Spinal cord (tissue), 10 donors: ENCODE measurements around the gene RPTOR. TPM values are rescaled to one million over a fixed set of nuclear protein-coding genes. Genes with fewer than 3 reads are reported as not detected.

Source experiments
- DNase-seq, 6 donors: peaks; one replicate each; pipeline versions ENCODE4 v3.0.0 to v3.0.0-alpha.2; 2013 to 2015; ENCODE audit warnings: low spot score in 6 of 6, low read depth in 4 of 6
- H3K27ac ChIP-seq: one replicate; pipeline ENCODE4 v1.5.1; 2013; ENCODE audit warnings: low read depth, low read length, control low read depth
- H3K27me3 ChIP-seq: one replicate; pipeline ENCODE4 v1.6.1; 2013; ENCODE audit warnings: low read length; ENCODE audit not compliant: control insufficient read depth, insufficient read depth
- H3K36me3 ChIP-seq: one replicate; pipeline ENCODE4 v1.6.1; 2013; ENCODE audit warnings: low read length; ENCODE audit not compliant: control insufficient read depth, insufficient read depth
- H3K4me1 ChIP-seq: one replicate; pipeline ENCODE4 v1.6.1; 2013; ENCODE audit warnings: low read length; ENCODE audit not compliant: control insufficient read depth, insufficient read depth
- H3K4me3 ChIP-seq: one replicate; pipeline ENCODE4 v1.5.1; 2013; ENCODE audit warnings: low read depth, low read length, control low read depth
- H3K9me3 ChIP-seq: one replicate; pipeline ENCODE4 v1.6.1; 2013; ENCODE audit warnings: low read length; ENCODE audit not compliant: control insufficient read depth, insufficient read depth
- WGBS: methylation state at CpG from one replicate; pipeline ENCODE4 v1.1.5; 2013; ENCODE audit warnings: missing lambda C conversion rate; ENCODE audit not compliant: insufficient coverage; 5-methylcytosine and 5-hydroxymethylcytosine counted together
- polyA plus RNA-seq, 2 donors: library from polyadenylated mRNA; unstranded; fragments of 120-200 nt; gene quantifications; one replicate each; pipeline ENCODE4 v1.2.1, GENCODE V29; 2013; ENCODE audit not compliant: insufficient read length in 2 of 2
- total RNA-seq, 2 donors: library from RNA; depleted of rRNA in 1 of 2; stranded (reverse); fragments of 120-200 nt in 1 of 2; fragments of >200 nt in 1 of 2; gene quantifications; one replicate each; pipeline versions ENCODE4 v1.2.3 to v1.2.4, GENCODE V29; 2013 to 2014
- donor health status: healthy.

RPTOR gene
- total and polyA plus RNA-seq, 4 donors = 17.1 to 27.2 (median 21.6) TPM

DNA sequence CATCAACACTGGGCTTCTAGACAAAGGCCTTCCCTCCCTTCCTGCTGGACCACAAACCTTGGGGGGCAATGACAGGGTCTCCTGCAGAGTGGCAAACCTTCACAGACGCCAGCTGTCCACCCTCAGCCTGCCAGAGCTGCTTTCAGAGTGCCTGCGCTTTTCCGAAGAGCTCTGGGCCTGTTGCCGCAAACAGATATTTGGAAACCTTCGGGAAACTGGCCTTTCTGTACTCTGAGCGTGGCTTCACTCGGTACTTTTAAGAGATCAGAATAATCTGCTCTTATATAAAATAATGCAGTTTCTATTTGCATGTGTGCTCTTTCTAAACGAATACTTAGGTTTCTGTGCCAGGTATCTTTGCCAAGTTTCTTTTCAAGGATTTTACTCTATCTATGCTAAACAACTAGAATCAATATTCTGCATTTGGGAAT, 294.9 kb downstream of the RPTOR start:
- Histone ChIP-seq H3K4me1 (peaks cover 55% of the 10 kb centered on the region), H3K4me3 (no peak overlapping the region), H3K9me3 (no peaks in the 10 kb centered on the region), H3K36me3 (peaks cover 44% of the 10 kb centered on the region), H3K27ac (peak overlapping the region; percentile 47), H3K27me3 (no peaks in the 10 kb centered on the region)
- peak in 2 of 6 donors; percentile 86 to 90 for DNase-seq
- 54% methylated on average over 4 of the region's 8 CpGs for WGBS

DNA sequence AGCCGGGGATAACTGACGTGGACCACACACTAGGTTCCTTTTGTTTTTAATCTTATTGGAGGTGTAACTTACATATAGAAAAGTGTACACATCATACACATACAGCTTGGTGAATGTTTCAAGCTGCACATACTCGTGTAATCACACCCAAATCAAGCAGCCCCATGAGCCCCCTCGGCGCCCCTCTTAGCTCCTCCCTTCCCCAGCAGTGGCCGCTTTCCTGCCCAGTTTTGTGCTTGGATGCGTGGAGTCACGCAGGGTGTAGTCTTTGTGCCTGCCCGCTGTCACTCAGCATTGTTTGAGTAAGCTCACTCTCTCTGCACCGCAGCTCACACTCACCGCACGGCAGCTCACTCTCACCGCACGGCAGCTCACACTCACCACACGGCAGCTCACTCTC, 295.3 kb downstream of the RPTOR start:
- DNase-seq = peak in 2 of 6 donors; percentile 49 to 56
- Histone ChIP-seq H3K36me3 (peaks cover 48% of the 10 kb centered on the region), H3K9me3 (no peaks in the 10 kb centered on the region), H3K4me1 (peaks cover 53% of the 10 kb centered on the region), H3K27ac (peak overlapping the region; percentile 47), H3K27me3 (no peaks in the 10 kb centered on the region), H3K4me3 (no peak overlapping the region)
- 54% methylated on average over 13 of the region's 15 CpGs for WGBS

DNA sequence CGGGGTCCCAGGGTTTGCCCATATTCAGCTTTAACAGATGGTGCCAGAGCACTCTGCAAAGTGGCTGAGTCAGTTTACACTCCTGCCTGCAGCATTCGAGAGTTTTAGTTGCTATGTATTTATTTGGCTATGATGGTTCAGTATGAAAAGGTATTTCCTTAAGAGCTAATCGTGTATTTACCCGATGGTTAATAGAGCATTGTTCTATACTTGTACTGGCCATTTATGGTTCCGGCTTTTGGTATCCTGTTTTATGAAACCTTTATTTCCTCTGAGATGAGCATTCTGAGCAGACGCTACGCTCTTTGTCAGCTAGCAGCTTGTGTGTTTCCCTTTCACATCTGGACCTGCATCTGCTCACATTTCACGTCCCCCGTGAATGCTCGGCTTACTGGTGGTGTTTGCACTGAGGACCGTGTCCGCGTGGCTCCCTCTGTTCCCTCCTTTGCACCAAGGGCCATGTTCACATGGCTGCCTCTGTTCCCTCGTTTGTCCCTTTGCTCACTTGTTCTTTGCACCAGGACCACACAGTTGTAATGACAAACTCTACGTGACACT, 297.9 kb downstream of the RPTOR start:
- no peak overlapping the region for H3K27ac ChIP-seq
- H3K4me1 ChIP-seq = peaks cover 38% of the 10 kb centered on the region
- DNase-seq = peak in 1 of 6 donors; percentile 76
- H3K27me3 ChIP-seq = no peaks in the 10 kb centered on the region
- H3K36me3 ChIP-seq = peaks cover 64% of the 10 kb centered on the region
- no peak overlapping the region for H3K4me3 ChIP-seq
- no peaks in the 10 kb centered on the region for H3K9me3 ChIP-seq
- WGBS = 76% methylated on average over 14 of the region's 15 CpGs

DNA sequence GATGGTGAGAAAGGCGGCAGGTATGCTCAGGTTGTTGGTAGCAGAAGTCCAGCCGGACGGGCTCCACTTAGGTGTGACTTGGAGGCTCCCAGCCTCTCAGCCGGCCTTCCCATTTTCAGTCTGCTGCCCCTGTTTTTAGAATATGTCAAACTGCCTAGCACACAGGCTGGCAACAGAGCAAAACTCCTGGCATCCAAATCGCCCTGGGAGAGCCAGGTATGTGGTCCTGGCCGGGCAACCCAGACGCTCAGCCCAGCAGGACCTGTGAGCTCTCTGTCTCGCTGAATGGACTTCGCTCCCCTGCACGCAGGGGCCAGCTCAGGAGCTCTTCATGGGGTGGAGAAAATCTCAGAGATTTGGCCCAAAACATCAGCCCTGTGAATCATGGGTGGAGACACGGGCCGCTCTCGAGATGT, 299.1 kb downstream of the RPTOR start:
- 87% methylated on average over 13 of the region's 13 CpGs for WGBS
- peaks cover 62% of the 10 kb centered on the region for H3K36me3 ChIP-seq

DNA sequence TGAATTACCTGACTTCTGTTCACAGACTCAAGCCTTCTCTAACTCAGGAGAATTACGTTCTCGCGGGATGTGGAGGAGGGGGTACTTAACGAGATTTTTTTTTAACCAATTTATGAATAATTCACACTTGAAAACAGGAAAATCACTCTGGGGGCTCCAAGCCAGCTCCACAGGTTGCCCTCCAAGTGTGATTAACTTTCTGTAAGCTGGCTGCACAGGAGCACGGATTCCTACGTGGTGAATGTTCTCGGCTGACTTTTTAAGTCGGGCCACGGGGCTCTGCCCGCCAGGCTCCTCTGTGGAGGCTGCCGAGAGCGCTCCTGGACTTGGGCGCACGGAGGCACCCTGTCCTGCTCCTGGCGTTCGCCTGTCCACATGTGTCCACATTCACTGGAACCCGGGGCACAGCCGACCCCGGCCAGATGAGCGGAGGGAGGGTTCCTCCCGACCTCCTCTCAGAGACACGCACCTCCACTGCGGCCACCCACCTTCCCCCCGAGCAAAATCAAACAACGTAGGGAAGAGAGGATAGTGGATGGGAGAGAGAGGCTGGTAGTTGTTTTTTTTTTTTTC, 299.9 kb downstream of the RPTOR start:
- WGBS = 87% methylated on average over 16 of the region's 25 CpGs
- peaks cover 62% of the 10 kb centered on the region for H3K36me3 ChIP-seq

More for the DNA sequence above, 299.1 kb downstream of the RPTOR start:
- Histone ChIP-seq H3K27ac (no peak overlapping the region), H3K4me1 (peaks cover 30% of the 10 kb centered on the region), H3K27me3 (no peaks in the 10 kb centered on the region), H3K9me3 (no peaks in the 10 kb centered on the region), H3K4me3 (no peak overlapping the region)
- DNase-seq = no peak

DNA sequence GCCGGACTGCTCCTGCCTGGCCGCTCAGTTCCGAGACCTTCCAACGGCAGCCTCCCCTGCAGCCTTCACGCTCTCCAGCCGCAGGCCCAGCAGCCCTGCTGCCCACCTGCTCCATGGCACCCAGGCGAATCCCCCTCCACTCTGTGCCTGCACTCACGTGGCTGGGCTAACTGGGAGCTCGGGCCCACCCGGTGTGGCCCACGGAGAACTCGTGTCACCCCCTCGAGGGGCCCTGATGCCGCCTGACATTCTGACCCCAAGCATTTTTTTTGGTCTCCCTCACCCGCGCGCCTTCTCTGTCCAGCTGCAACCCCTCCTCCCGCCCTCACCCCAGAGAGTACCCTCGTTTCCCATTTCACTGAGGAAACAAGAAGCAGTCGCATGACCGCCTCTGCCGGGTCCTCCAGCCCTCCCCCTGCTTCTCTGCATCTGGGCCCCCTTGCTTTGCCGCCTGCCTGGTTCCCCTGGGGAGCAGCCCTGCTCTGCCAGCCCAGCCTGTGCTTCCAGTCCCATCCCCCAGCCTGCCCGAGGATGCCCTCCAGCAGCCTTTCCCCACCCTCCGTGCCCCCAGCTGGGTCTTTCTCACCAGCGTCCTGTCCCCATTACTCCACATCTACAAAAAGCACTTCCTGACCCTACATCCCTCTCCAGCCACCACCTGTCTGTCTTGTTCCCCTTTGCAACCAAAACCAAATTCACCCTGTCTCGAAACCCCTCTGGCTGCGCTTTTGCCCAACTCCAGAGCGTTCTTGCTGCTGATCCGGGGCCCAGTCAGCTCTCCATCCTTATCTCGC, 300.6 kb downstream of the RPTOR start:
- Histone ChIP-seq H3K4me1 (peaks cover 17% of the 10 kb centered on the region), H3K4me3 (no peak overlapping the region), H3K36me3 (peaks cover 60% of the 10 kb centered on the region), H3K27ac (no peak overlapping the region), H3K27me3 (no peaks in the 10 kb centered on the region), H3K9me3 (no peaks in the 10 kb centered on the region)
- WGBS = 64% methylated on average over 31 of the region's 31 CpGs
- DNase-seq = peak in 1 of 6 donors; percentile 15

More for the DNA sequence above, 299.9 kb downstream of the RPTOR start:
- Histone ChIP-seq H3K4me3 (no peak overlapping the region), H3K9me3 (no peaks in the 10 kb centered on the region), H3K4me1 (peaks cover 23% of the 10 kb centered on the region), H3K27me3 (no peaks in the 10 kb centered on the region), H3K27ac (no peak overlapping the region)
- peak in 1 of 6 donors; percentile 69 for DNase-seq

DNA sequence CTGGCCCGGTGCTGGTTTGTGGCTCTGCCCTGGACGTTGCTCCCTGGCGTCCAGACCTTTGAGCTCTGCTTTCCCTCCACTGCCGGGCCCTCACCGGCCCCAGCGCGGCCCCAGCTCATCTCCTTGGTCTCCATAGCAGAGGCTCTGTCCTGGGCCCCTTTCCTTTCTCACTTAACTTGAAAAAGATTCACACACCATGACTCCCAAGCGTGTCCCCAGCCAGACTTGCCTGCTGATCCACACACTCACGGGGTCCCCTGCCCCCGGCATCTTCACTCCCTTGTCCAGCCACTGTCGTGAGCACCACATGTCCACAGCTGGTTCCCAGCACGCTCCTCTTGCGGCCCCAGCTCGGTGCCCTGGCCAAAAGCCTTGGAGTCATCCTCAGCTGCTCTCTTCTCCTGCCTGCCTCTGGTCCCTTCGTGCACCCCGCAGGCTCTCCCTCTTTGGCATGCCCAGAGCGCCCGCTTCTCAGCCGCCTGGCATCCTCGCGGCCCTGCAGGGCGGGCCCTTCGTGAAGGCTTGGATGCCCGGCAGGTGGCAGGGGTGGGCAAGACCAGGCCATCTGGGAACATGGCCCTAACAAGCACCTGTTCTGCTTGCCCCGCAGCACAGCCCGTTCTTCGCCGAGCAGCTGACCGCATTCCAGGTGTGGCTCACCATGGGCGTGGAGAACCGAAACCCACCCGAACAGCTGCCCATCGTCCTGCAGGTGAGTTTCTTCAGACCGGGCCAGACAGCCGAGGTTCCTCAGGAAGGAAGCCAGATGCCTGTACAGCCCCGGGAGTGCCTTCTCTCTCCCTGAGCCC, 301.4 kb downstream of the RPTOR start:
- peaks cover 14% of the 10 kb centered on the region for H3K4me1 ChIP-seq
- DNase-seq = no peak
- H3K27ac ChIP-seq = no peak overlapping the region
- no peaks in the 10 kb centered on the region for H3K9me3 ChIP-seq
- H3K27me3 ChIP-seq = no peaks in the 10 kb centered on the region
- peaks cover 55% of the 10 kb centered on the region for H3K36me3 ChIP-seq
- 91% methylated on average over 36 of the region's 36 CpGs for WGBS
- no peak overlapping the region for H3K4me3 ChIP-seq

DNA sequence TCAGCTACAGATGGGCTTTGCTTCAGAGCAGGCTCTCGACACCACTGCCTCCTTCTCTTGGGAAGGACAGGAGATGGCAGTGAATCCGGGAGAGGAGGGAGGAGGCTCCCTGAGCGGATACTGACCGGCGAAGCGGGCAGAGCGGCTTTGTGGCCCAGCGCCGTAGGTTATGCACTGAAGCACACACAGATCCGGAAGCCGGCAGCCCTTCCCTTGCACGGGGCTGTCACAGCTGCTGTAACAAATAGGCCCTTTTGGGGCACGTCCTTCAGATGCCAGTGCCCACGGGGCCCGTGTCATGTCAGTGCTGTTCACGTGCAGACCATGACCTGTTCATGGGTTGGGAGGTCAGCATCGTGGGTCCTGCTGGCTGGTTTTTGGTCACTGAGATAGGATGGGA, 302.3 kb downstream of the RPTOR start:
- H3K4me1 ChIP-seq = peaks cover 14% of the 10 kb centered on the region

DNA sequence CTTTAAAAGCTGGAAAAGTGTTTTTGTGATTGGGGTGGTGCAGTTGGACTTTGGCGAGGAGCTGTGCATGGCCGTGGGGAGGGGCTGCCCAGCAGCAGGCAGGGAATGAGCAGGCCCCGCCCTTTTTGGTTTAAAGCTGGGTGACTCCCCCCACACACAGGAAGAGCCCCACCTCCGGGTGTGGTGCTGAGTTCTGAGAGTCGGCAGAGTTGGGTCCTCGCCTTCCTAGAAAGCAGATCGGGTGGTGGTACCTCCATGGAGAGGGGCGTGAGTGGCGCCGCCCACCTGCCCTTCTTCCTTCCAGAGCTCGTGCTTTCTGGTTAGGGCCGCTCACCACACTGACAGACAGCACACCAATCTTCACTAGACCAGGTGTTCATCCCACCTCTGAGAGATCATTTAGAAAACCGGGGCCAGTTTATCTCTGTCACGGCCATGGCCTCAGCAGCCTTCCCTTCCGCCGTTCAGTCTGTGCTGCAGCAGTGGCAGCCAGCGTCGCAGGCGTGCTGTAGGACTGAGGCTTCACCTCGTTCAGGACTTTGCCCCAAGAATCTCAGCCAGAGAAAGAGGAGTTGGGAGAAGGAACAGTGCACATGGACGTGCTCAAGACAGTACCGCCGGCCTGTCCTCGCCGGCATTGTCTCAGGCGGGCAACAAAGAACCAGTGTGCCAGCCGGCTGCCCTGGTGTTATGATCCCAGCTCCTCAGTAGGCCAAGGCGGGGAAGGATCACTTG, 303.0 kb downstream of the RPTOR start:
- H3K27me3 ChIP-seq = no peaks in the 10 kb centered on the region
- peaks cover 52% of the 10 kb centered on the region for H3K36me3 ChIP-seq
- H3K9me3 ChIP-seq = no peaks in the 10 kb centered on the region
- DNase-seq = no peak
- peaks cover 12% of the 10 kb centered on the region for H3K4me1 ChIP-seq
- no peak overlapping the region for H3K4me3 ChIP-seq
- WGBS = 90% methylated on average over 16 of the region's 28 CpGs
- no peak overlapping the region for H3K27ac ChIP-seq

More for the DNA sequence above, 302.3 kb downstream of the RPTOR start:
- no peak for DNase-seq
- no peak overlapping the region for H3K4me3 ChIP-seq
- H3K27me3 ChIP-seq = no peaks in the 10 kb centered on the region
- H3K36me3 ChIP-seq = peaks cover 49% of the 10 kb centered on the region
- WGBS = 93% methylated on average over 17 of the region's 17 CpGs
- H3K27ac ChIP-seq = no peak overlapping the region
- H3K9me3 ChIP-seq = no peaks in the 10 kb centered on the region
